K562 (cell line): Measurements from ENCODE around the gene BMS1. TPM values are rescaled to one million over a fixed set of nuclear protein-coding genes. Genes with fewer than 3 reads are reported as not detected.

Experiments used
- ATAC-seq: fragments of 200-7000 bp; cut with Tn5 transposase; 3 replicates; pipeline ENCODE4 v1.9.1; 2020; ENCODE audit warnings: moderate library complexity
- BruUV-seq: library from RNA; stranded (reverse); fragments of 400-500 nt; replicated peaks from 2 replicates; lab custom pipeline; 2021; lab: Mats Ljungman, UMichigan
- CTCF ChIA-PET: fragments of 300-600 bp; formaldehyde crosslinking; extraction: SDS; loops from one replicate; lab custom pipeline; 2021; ENCODE audit warnings: low intra/inter-chr PET ratio; lab: Yijun Ruan, JAX
- POLR2A ChIA-PET: fragments of 300-600, 350-650 bp; sonication (Branson Sonifier 250); formaldehyde crosslinking; extraction: SDS; loops from one replicate; lab custom pipeline; 2021; ENCODE audit warnings: antibody characterized with exemption, inconsistent platforms; lab: Yijun Ruan, JAX
- DNase-seq, 4 experiments: peaks; one replicate each; pipeline versions ENCODE4 v3.0.0 to v3.0.0-alpha.2; 2011 to 2018; ENCODE audit warnings: low spot score in 3 of 4, mixed read lengths in 3 of 4; ENCODE audit errors: extremely low read depth in 1 of 4
- FAIRE-seq: peaks from 2 replicates; lab custom pipeline; 2011; peaks lifted over from hg19 to GRCh38; lab: Jason Lieb, UNC
- H2AFZ ChIP-seq: 2 replicates; pipeline ENCODE4 v1.6.0; 2011; ENCODE audit warnings: low read depth, low read length, control low read depth, inconsistent platforms
- H3K27ac ChIP-seq: fragments of 200-600 bp; 3 replicates; pipeline ENCODE4 v1.8.0; 2011; ENCODE audit warnings: low read depth, mild to moderate bottlenecking, control low read depth, inconsistent platforms, low read length, moderate library complexity, mixed read lengths; ENCODE audit errors: extremely low read depth
- H3K27me3 ChIP-seq, 2 experiments: fragments of 300-600 bp in 1 of 2; 2 replicates in 1 of 2; 3 replicates in 1 of 2; pipeline versions ENCODE4 v1.6.0 to v1.8.0; 2011; ENCODE audit warnings: inconsistent platforms in 2 of 2, low read length in 2 of 2, mild to moderate bottlenecking in 1 of 2, mixed read lengths in 1 of 2, moderate library complexity in 1 of 2; ENCODE audit not compliant: control insufficient read depth in 2 of 2, insufficient read depth in 2 of 2
- H3K36me3 ChIP-seq: fragments of 300-600 bp; 3 replicates; pipeline ENCODE4 v1.8.0; 2011; ENCODE audit warnings: mild to moderate bottlenecking, low read length, inconsistent platforms; ENCODE audit not compliant: control insufficient read depth, insufficient read depth
- H3K4me1 ChIP-seq, 2 experiments: fragments of 200-600 bp in 1 of 2; replicated peaks in 1 of 2; 2 replicates in 1 of 2; 3 replicates in 1 of 2; pipeline versions ENCODE4 v1.5.1 to v1.8.0; 2011; ENCODE audit warnings: inconsistent platforms in 2 of 2, low read length in 2 of 2, mild to moderate bottlenecking in 1 of 2, mixed read lengths in 1 of 2, moderate library complexity in 1 of 2; ENCODE audit not compliant: control insufficient read depth in 2 of 2, insufficient read depth in 2 of 2
- H3K4me2 ChIP-seq: 2 replicates; pipeline ENCODE4 v1.6.1; 2011; ENCODE audit warnings: low read length, control low read depth, inconsistent platforms, mixed read lengths; ENCODE audit not compliant: insufficient read depth
- H3K4me3 ChIP-seq: fragments of 200-600 bp; sonication (generic), shearing (Covaris generic); 2 replicates; pipeline ENCODE4 v1.5.1; 2016; ENCODE audit warnings: control low read depth, inconsistent platforms
- H3K79me2 ChIP-seq: fragments of 200-600 bp; 3 replicates; pipeline ENCODE4 v1.8.0; 2011; ENCODE audit warnings: low read length, inconsistent platforms; ENCODE audit not compliant: control insufficient read depth, insufficient read depth
- H3K9ac ChIP-seq, 2 experiments: 2 replicates each; pipeline versions ENCODE4 v1.6.0 to v1.6.1; 2011; ENCODE audit warnings: low read depth in 2 of 2, low read length in 2 of 2, control low read depth in 1 of 2, inconsistent platforms in 1 of 2, mild to moderate bottlenecking in 1 of 2, mixed read lengths in 1 of 2; ENCODE audit not compliant: insufficient read depth in 1 of 2
- H3K9me1 ChIP-seq: one replicate; pipeline ENCODE4 v1.6.0; 2011; ENCODE audit warnings: inconsistent platforms, mild to moderate bottlenecking, low read length, moderate library complexity; ENCODE audit not compliant: control insufficient read depth, insufficient read depth
- H3K9me3 ChIP-seq: replicated peaks from 2 replicates; pipeline ENCODE4 v1.5.1; 2011; ENCODE audit warnings: low read depth, low read length, inconsistent platforms; ENCODE audit not compliant: control insufficient read depth, insufficient read depth
- H4K20me1 ChIP-seq: replicated peaks from 2 replicates; pipeline ENCODE4 v1.6.1; 2011; ENCODE audit warnings: low read length, inconsistent platforms, mixed read lengths; ENCODE audit not compliant: control insufficient read depth, insufficient read depth
- CBFA2T2 ChIP-seq: fragments of 450-650 bp; conservative IDR thresholded peaks from 2 replicates; pipeline ENCODE4 v1.6.1; 2017; ENCODE audit warnings: mild to moderate bottlenecking
- CEBPG ChIP-seq, 3 experiments: fragments of 200-800 bp in 1 of 3; sonication (Bioruptor generic) in 1 of 3; sonication (generic) in 1 of 3; formaldehyde crosslinking in 1 of 3; IDR thresholded peaks in 2 of 3; conservative IDR thresholded peaks in 1 of 3; 2 replicates each; pipeline versions ENCODE4 v1.6.1 to v1.8.0; 2016 to 2022; ENCODE audit warnings: missing compliant biosample characterization in 2 of 3, missing genetic modification characterization in 2 of 3, mild to moderate bottlenecking in 1 of 3, missing genetic modification reagents in 1 of 3
- CREM ChIP-seq: IDR thresholded peaks from 2 replicates; pipeline ENCODE4 v1.6.1; 2014; ENCODE audit warnings: antibody characterized with exemption, low read depth
- DNMT1 ChIP-seq: fragments of 450-650 bp; IDR thresholded peaks from 2 replicates; pipeline ENCODE4 v1.6.1; 2016; ENCODE audit warnings: antibody characterized with exemption, mild to moderate bottlenecking
- FOSL1 ChIP-seq: fragments of 200-800 bp; sonication (Bioruptor generic); conservative IDR thresholded peaks from 2 replicates; pipeline ENCODE4 v1.6.1; 2016; ENCODE audit warnings: missing genetic modification characterization, missing compliant biosample characterization
- JUN ChIP-seq, 2 experiments: sonication (generic) in 1 of 2; formaldehyde crosslinking in 1 of 2; IDR thresholded peaks; 2 replicates each; pipeline versions ENCODE4 v1.6.1 to v1.8.0; 2012 to 2022; ENCODE audit warnings: borderline replicate concordance in 2 of 2, mild to moderate bottlenecking in 2 of 2, improper control_type of control experiment in 1 of 2, low read depth in 1 of 2, low read length in 1 of 2, missing genetic modification reagents in 1 of 2
- JUND ChIP-seq, 2 experiments: IDR thresholded peaks; 2 replicates in 1 of 2; 3 replicates in 1 of 2; pipeline ENCODE4 v1.6.1; 2011; ENCODE audit warnings: borderline replicate concordance in 2 of 2, low read depth in 2 of 2, low read length in 2 of 2, improper control_type of control experiment in 1 of 2, missing biosample characterization in 1 of 2, missing genetic modification characterization in 1 of 2, missing genetic modification reagents in 1 of 2
- NFIC ChIP-seq: fragments of 450-650 bp; IDR thresholded peaks from 2 replicates; pipeline ENCODE4 v1.6.1; 2017; ENCODE audit warnings: mild to moderate bottlenecking, inconsistent platforms
- PCBP1 ChIP-seq: fragments of 200-400 bp; formaldehyde crosslinking; IDR thresholded peaks from 2 replicates; pipeline ENCODE4 v1.6.1; 2018; ENCODE audit warnings: mild to moderate bottlenecking, low read depth, low read length; ENCODE audit not compliant: poor library complexity, severe bottlenecking
- TCF3 ChIP-seq: sonication (generic); formaldehyde crosslinking; IDR thresholded peaks from 2 replicates; pipeline ENCODE4 v1.4.0; 2020; ENCODE audit warnings: mild to moderate bottlenecking, missing genetic modification reagents
- WGBS: fragments of 100-300 bp; shearing (Covaris generic); methylation state at CpG from one replicate; pipeline ENCODE4 v1.1.6; 2016; ENCODE audit warnings: low coverage, mixed read lengths; ENCODE audit not compliant: insufficient coverage; ENCODE audit errors: missing lambda C conversion rate; 5-methylcytosine and 5-hydroxymethylcytosine counted together
- in situ Hi-C: fragments of 300-500 bp; cut with MboI; formaldehyde crosslinking; loops from 4 replicates; pipeline ENCODE4 v1.15.0; 2018; ENCODE audit warnings: inconsistent platforms, mixed read lengths
- intact Hi-C: fragments of 100-400 bp; cut with micrococcal nuclease; formaldehyde crosslinking; loops from 2 replicates; pipeline ENCODE4 v1.14.2; 2022
- polyA plus RNA-seq, 8 experiments: library from polyadenylated mRNA; depleted of rRNA in 4 of 8; stranded (reverse) in 5 of 8; unstranded in 3 of 8; fragments of >200 nt; fragmentation: Nextera tagmentation in 2 of 8; fragmentation: Illumina TruSeq in 1 of 8; extraction: Ambion mirVana in 2 of 8; extraction: Trizol in 1 of 8; gene quantifications; 2 replicates each; pipeline versions ENCODE4 v1.2.1 to v1.2.3, GENCODE V29; 2011 to 2014; ENCODE audit warnings: inconsistent platforms in 1 of 8, missing spikeins in 1 of 8
- total RNA-seq, 7 experiments: library from RNA; depleted of rRNA in 6 of 7; stranded (reverse); fragments of >200 nt in 6 of 7; fragmentation: Illumina TruSeq in 2 of 7; extraction: Trizol in 2 of 7; gene quantifications; 2 replicates each; pipeline versions ENCODE4 v1.2.1 to v1.2.3, GENCODE V29; 2011 to 2021; ENCODE audit warnings: low replicate concordance in 1 of 7
- TF ChIP-seq, protein P1 (sequence below): fragments of 450-650 bp; formaldehyde crosslinking; IDR thresholded peaks from 2 replicates; pipeline ENCODE4 v1.4.0; 2020; ENCODE audit warnings: mild to moderate bottlenecking, moderate library complexity

The BMS1 gene
- total and polyA plus RNA-seq, 9 of the 15 experiments (the other 6 are each of a cell fraction or from before 2014, with no cell fraction given) = 11.1 to 46.9 (median 32.7) TPM

DNA sequence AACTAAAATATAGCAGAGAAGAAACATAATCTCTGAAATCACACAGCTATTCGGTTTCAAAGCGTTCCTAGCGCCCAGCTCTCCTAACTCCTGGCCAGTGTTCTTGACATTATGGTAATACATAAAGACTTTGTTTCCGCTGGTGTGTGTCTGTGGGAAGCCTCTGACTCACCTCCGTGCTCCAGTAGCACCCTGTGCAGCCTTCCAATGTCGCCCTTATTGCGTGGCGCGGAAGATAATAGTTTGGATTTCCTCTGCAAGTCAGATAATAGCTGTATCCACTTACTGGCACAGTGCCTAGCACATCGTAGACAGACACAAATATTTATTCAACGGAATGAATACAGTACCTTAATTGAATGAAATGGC is 570 bp downstream of the BMS1 start:
- DNase-seq (peak in 2 of 4 experiments; percentile 31 to 73), ATAC-seq (peak; percentile 20), FAIRE-seq (peak; percentile 61)
- Histone ChIP-seq H3K27ac (peak overlapping the region; percentile 91), H4K20me1 (no peaks in the 10 kb centered on the region), H3K27me3 (peaks cover 0 to 4% of the 10 kb centered on the region in 2 experiments; a peak in 2 of 5 replicates), H3K36me3 (peaks cover 43% of the 10 kb centered on the region), H3K4me2 (peak overlapping the region; percentile 94), H2AFZ (peak overlapping the region; percentile 99), H3K9me1 (no peaks in the 10 kb centered on the region), H3K9me3 (0 out of 2 replicates have a peak, but pooled peaks cover 3% of the 10 kb centered on the region), H3K4me1 (peaks cover 0 to 12% of the 10 kb centered on the region in 2 experiments; a peak in 3 of 5 replicates), H3K4me3 (peak overlapping the region; percentile 66), H3K9ac (peak overlapping the region; percentile 93 to 95), H3K79me2 (peaks cover 32% of the 10 kb centered on the region)
- ChIA-PET POLR2A (interaction anchor here (0.6 to 3.2 kb wide), 11 partner anchors 10 to 271 kb away, joined by 3 to 17 read pairs (median 4); no protein-coding TSS in a partner anchor), CTCF (no interaction called here)
- BruUV-seq = TSS peak; percentile 66
- intact Hi-C loops = loop anchor here (2.0 to 5.0 kb wide), 3 partner anchors 30 to 231 kb away; partner anchors contain the start of gene ZNF33B
- in situ Hi-C loops = no loop called here
- TF ChIP-seq CBFA2T2 (0 out of 2 replicates have a peak, but pooled peaks have one; percentile 3), NFIC (peak; percentile 69), JUN (IDR thresholded peaks at IDR 0.05; ENCODE audit: borderline replicate concordance, low read depth, low read length) (no peak), JUN (CRISPR knock-in tag; IDR thresholded peaks at IDR 0.05; ENCODE audit: borderline replicate concordance) (peak; percentile 6; the same call in 1 of the 2 replicates), JUND (IDR thresholded peaks at IDR 0.05; ENCODE audit: borderline replicate concordance, low read depth, low read length) (0 out of 2 replicates have a peak, but pooled peaks have one; percentile 27), JUND (tag; IDR thresholded peaks at IDR 0.05; ENCODE audit: borderline replicate concordance, low read depth, low read length) (no peak), FOSL1 (tag) (peak; percentile 59; the same call in 1 of the 2 replicates), PCBP1 (no peak), CEBPG (CRISPR knock-in tag; IDR thresholded peaks at IDR 0.05) (peak; percentile 30; the same call in 1 of the 2 replicates), CEBPG (tag; conservative IDR thresholded peaks at IDR 0.05 in 1 of 2, IDR thresholded peaks at IDR 0.05 in 1 of 2) (no peak), DNMT1 (no peak), TCF3 (CRISPR knock-in tag) (0 out of 2 replicates have a peak, but pooled peaks have one; percentile 7), CREM (peak; percentile 25)
- TF ChIP-seq, protein P1, sequence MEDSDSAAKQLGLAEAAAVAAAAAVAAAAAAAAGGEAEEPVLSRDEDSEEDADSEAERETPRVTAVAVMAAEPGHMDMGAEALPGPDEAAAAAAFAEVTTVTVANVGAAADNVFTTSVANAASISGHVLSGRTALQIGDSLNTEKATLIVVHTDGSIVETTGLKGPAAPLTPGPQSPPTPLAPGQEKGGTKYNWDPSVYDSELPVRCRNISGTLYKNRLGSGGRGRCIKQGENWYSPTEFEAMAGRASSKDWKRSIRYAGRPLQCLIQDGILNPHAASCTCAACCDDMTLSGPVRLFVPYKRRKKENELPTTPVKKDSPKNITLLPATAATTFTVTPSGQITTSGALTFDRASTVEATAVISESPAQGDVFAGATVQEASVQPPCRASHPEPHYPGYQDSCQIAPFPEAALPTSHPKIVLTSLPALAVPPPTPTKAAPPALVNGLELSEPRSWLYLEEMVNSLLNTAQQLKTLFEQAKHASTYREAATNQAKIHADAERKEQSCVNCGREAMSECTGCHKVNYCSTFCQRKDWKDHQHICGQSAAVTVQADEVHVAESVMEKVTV (CRISPR knock-in tag) = peak; percentile 23; the same call in 1 of the 2 replicates
- under 1% methylated on average over 11 of the region's 11 CpGs for WGBS
